RWPE2 (cell line): Measurements from ENCODE around the gene CELF2.
"Not testable (repeated sequence)": the region's sequence is repeated elsewhere in the genome, so short reads cannot be mapped to it uniquely, and the experiment has no call there.

ENCODE experiments used
- ATAC-seq: fragments of 200-7000 bp; cut with Tn5 transposase; 3 replicates; pipeline ENCODE4 v1.9.1; 2021; ENCODE audit warnings: low read depth
- DNase-seq: peaks from one replicate; pipeline ENCODE4 v3.0.0-alpha.2; 2020; ENCODE audit warnings: low spot score
- H3K27ac ChIP-seq: fragments of 450-650 bp; 2 replicates; pipeline ENCODE4 v1.5.1; 2017; ENCODE audit warnings: mild to moderate bottlenecking; ENCODE audit not compliant: poor library complexity, severe bottlenecking
- H3K27me3 ChIP-seq: fragments of 250-450 bp; sonication (Bioruptor Pico); 2 replicates; pipeline ENCODE4 v1.5.1; 2021; ENCODE audit warnings: mild to moderate bottlenecking, moderate library complexity; ENCODE audit not compliant: insufficient read depth, poor library complexity, severe bottlenecking
- H3K36me3 ChIP-seq: fragments of 250-450 bp; sonication (Bioruptor Pico); 2 replicates; pipeline ENCODE4 v1.5.1; 2020; ENCODE audit warnings: low read depth, mild to moderate bottlenecking, moderate library complexity
- H3K4me1 ChIP-seq: fragments of 250-450 bp; sonication (Bioruptor Pico); 2 replicates; pipeline ENCODE4 v1.5.1; 2021; ENCODE audit warnings: mild to moderate bottlenecking, moderate library complexity; ENCODE audit not compliant: insufficient read depth, poor library complexity, severe bottlenecking
- H3K4me3 ChIP-seq: fragments of 250-450 bp; sonication (Bioruptor Pico); 2 replicates; pipeline ENCODE4 v1.5.1; 2021; ENCODE audit warnings: mild to moderate bottlenecking, moderate library complexity; ENCODE audit not compliant: severe bottlenecking
- H3K9me3 ChIP-seq: fragments of 250-450 bp; sonication (Bioruptor Pico); 2 replicates; pipeline ENCODE4 v1.5.1; 2021; ENCODE audit warnings: mild to moderate bottlenecking, moderate library complexity; ENCODE audit not compliant: severe bottlenecking
- CTCF ChIP-seq: fragments of 450-650 bp; IDR thresholded peaks from one replicate; pipeline ENCODE4 v1.5.1; 2017; ENCODE audit warnings: mild to moderate bottlenecking, moderate library complexity; ENCODE audit not compliant: poor library complexity, severe bottlenecking

Gene CELF2

GRCh38 chr10:11181978-11182377 is 164.3 kb downstream of the CELF2 start:
- DNase-seq (no peak), ATAC-seq (no peak)
- H3K9me3 ChIP-seq = no peaks in the 10 kb centered on the region
- no peaks in the 10 kb centered on the region for H3K4me1 ChIP-seq
- H3K4me3 ChIP-seq = no peak overlapping the region
- no peaks in the 10 kb centered on the region for H3K27me3 ChIP-seq
- no peak overlapping the region for H3K27ac ChIP-seq
- H3K36me3 ChIP-seq = no peaks in the 10 kb centered on the region
- TF ChIP-seq CTCF = no peak

GRCh38 chr10:11183015-11183414 is 165.3 kb downstream of the CELF2 start:
- TF ChIP-seq CTCF = no peak
- ATAC-seq (no peak), DNase-seq (no peak)
- Histone ChIP-seq H3K9me3 (no peaks in the 10 kb centered on the region), H3K36me3 (no peaks in the 10 kb centered on the region), H3K27me3 (no peaks in the 10 kb centered on the region), H3K4me1 (no peaks in the 10 kb centered on the region), H3K27ac (no peak overlapping the region), H3K4me3 (no peak overlapping the region)

GRCh38 chr10:11184093-11184492 is 166.4 kb downstream of the CELF2 start:
- ATAC-seq = no peak
- no peak overlapping the region for H3K27ac ChIP-seq
- no peaks in the 10 kb centered on the region for H3K36me3 ChIP-seq
- no peak for DNase-seq
- H3K4me3 ChIP-seq = no peak overlapping the region
- TF ChIP-seq CTCF = no peak
- H3K9me3 ChIP-seq = no peaks in the 10 kb centered on the region
- H3K27me3 ChIP-seq = no peaks in the 10 kb centered on the region
- no peaks in the 10 kb centered on the region for H3K4me1 ChIP-seq

GRCh38 chr10:11185128-11185665 is 167.5 kb downstream of the CELF2 start:
- not testable (repeated sequence) for H3K36me3 ChIP-seq, ATAC-seq, H3K9me3 ChIP-seq, H3K27ac ChIP-seq, H3K4me1 ChIP-seq, H3K4me3 ChIP-seq, DNase-seq, H3K27me3 ChIP-seq

GRCh38 chr10:11186374-11186773 is 168.7 kb downstream of the CELF2 start:
- Histone ChIP-seq H3K4me3 (no peak overlapping the region), H3K27me3 (no peaks in the 10 kb centered on the region), H3K9me3 (no peaks in the 10 kb centered on the region), H3K4me1 (no peaks in the 10 kb centered on the region), H3K27ac (no peak overlapping the region), H3K36me3 (no peaks in the 10 kb centered on the region)
- DNase-seq (no peak), ATAC-seq (no peak)
- no peak for TF ChIP-seq CTCF
